Fibroblast of the aortic adventitia (primary cell): ENCODE results near the gene NDE1. TPM values are rescaled to one million over a fixed set of nuclear protein-coding genes. Genes with fewer than 3 reads are reported as not detected.

Source experiments
- DNase-seq: peaks from one replicate; pipeline ENCODE4 v3.0.0-alpha.2; 2010; ENCODE audit warnings: low read depth
- H3K4me3 ChIP-seq: 2 replicates; pipeline ENCODE4 v1.5.1; 2011; ENCODE audit warnings: low read depth, mild to moderate bottlenecking, control low read depth, low read length, moderate library complexity
- total RNA-seq: library from RNA; depleted of rRNA; stranded (reverse); fragments of >200 nt; gene quantifications from 2 replicates; pipeline ENCODE4 v1.2.3, GENCODE V29; 2012; ENCODE audit warnings: low replicate concordance
- TF ChIP-seq, protein P1 (sequence below): IDR thresholded peaks from 2 replicates; pipeline ENCODE4 v1.5.1; 2011; ENCODE audit warnings: mild to moderate bottlenecking, low read length, control low read depth, inconsistent platforms; ENCODE audit not compliant: insufficient read depth

Gene NDE1
- total RNA-seq, 1 donor: 17.5 TPM

DNA sequence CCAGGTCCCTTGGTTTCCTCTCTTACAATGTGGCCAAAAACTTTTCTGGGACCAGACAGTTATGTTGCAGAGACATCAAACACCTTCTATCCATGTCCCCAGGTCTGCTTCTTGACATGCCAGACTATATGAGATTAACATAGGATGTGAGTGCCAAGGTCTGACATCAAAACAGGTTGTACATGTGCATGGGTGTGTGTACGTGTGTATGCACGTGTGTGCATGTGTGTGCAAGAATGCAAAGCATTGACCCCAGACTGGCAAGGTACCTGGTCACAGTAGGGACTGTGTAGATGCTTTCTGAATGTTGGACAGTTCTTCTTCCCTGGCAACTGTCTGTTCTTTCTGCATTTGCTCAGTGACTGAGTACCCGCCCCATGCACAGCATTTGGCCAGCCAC is 85.6 kb downstream of the NDE1 start:
- TF ChIP-seq, protein P1, sequence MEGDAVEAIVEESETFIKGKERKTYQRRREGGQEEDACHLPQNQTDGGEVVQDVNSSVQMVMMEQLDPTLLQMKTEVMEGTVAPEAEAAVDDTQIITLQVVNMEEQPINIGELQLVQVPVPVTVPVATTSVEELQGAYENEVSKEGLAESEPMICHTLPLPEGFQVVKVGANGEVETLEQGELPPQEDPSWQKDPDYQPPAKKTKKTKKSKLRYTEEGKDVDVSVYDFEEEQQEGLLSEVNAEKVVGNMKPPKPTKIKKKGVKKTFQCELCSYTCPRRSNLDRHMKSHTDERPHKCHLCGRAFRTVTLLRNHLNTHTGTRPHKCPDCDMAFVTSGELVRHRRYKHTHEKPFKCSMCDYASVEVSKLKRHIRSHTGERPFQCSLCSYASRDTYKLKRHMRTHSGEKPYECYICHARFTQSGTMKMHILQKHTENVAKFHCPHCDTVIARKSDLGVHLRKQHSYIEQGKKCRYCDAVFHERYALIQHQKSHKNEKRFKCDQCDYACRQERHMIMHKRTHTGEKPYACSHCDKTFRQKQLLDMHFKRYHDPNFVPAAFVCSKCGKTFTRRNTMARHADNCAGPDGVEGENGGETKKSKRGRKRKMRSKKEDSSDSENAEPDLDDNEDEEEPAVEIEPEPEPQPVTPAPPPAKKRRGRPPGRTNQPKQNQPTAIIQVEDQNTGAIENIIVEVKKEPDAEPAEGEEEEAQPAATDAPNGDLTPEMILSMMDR: no peak
- H3K4me3 ChIP-seq: no peak overlapping the region
- DNase-seq: no peak

DNA sequence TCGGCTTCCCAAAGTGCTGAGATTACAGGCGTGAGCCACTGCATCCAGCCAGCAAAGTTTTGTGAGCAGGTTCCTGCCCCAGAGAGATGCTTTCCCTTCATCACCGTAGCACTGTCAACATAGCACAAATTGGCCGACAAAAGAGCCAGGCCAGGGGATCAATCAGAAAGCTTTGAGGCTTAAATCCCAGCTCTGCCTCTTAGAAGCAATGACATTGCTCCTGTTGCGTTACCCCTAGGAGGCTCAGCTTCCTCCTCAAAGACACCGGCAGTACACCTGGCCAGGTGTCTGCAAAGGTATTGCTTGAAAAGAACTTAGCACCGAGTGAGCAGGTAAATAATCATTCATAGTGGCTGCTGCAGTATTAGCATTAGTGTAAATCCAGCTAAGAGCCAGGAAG is 86.5 kb downstream of the NDE1 start:
- TF ChIP-seq, protein P1: no peak
- H3K4me3 ChIP-seq: no peak overlapping the region
- DNase-seq: no peak

DNA sequence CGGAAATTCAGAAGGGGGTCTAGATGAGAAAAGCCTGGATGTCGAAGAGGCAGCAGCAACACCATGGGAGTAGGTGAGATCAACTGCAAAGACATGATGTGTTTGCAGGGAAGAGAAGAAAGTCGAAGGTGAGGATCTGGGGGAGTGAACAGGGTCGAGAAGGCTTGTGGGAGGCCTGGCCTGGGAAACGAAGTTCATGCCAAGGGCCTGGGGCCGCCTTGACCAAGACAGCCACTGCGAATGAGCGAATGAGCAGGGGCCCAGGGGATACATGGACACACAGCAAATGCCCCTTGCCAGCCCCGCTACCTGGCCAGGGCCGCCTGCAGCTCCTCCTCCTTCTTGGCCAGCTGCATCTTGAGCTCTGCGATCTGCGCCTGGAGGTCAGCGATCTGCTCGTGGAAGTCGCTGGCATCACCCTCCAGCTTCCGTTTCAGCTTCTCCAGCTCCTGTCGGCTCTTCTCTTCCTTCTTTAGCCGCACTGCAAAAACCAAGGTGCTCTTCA is 87.1 kb downstream of the NDE1 start:
- TF ChIP-seq, protein P1: no peak
- no peak for DNase-seq
- no peak overlapping the region for H3K4me3 ChIP-seq

- H3K4me3 ChIP-seq: no peak overlapping the region
- no peak for DNase-seq
- TF ChIP-seq, protein P1: no peak
Observed at GRCh38 chr16:15739464-15739863, 89.4 kb downstream of the NDE1 start.

DNA sequence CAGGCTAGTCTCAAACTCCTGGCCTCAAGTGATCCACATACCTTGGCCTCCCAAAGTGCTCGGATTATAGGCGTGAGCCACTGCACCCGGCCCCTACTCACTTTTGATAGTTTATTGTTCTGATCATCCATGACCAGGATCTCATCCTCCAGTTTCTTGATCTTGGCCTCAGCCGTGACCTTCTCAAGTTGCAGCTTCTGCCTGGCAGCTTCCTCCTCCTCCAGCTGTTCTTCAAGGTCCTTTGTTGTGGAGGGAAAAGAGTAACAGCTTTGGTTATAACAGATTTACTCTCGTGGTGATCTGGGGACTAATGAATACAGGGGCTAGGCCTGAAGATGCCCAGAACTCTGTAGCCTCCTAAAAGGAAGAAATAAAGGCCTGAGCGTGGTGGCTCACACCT is 89.9 kb downstream of the NDE1 start:
- H3K4me3 ChIP-seq: no peak overlapping the region
- no peak for DNase-seq
- TF ChIP-seq, protein P1: no peak

DNA sequence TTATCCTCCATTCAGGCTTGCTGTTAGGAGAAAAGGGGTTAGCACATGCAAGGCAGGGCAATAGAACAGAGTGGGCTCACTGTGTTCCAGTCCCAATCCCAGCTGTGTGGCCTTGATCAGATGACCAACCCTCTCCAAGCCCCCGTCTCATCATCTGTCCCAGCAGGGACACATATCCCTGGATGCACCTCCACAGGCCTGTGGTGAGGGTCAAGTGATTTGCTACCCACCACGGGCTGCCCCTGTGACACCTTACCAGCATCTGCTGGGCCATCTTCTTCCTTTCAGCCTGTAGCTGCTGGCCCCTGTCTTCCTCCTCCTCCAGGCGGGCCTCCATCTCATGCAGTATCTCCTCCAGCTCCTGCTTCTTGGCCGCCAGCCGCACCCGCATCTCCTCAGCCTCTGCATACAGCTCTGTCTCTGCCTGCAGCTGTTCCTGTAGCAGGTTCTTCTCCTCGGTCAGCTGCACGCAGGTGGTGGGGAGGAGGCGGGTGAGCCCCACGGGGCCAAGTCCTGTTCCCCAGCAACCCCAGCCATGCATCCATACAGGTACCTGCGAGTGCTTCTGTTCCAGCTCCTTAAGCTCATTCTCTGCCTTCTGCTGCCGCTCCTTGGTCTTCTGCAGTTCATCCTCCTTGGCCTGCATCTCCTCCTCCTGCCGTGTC is 91.3 kb downstream of the NDE1 start:
- no peak for DNase-seq
- H3K4me3 ChIP-seq: no peak overlapping the region
- TF ChIP-seq, protein P1: no peak

GRCh38 chr16:15742716-15743115 is 92.7 kb downstream of the NDE1 start:
- H3K4me3 ChIP-seq: no peak overlapping the region
- TF ChIP-seq, protein P1: no peak
- DNase-seq: no peak
